ENCODE measurements around the gene BRD7. TPM values are rescaled to one million over a fixed set of nuclear protein-coding genes. Genes with fewer than 3 reads are reported as not detected.
A peak's percentile ranks its signal among the peaks of the same experiment; 100 is the strongest.

Gene BRD7
- 33.2 and 64.4 TPM in 2 replicates for total RNA-seq

DNA sequence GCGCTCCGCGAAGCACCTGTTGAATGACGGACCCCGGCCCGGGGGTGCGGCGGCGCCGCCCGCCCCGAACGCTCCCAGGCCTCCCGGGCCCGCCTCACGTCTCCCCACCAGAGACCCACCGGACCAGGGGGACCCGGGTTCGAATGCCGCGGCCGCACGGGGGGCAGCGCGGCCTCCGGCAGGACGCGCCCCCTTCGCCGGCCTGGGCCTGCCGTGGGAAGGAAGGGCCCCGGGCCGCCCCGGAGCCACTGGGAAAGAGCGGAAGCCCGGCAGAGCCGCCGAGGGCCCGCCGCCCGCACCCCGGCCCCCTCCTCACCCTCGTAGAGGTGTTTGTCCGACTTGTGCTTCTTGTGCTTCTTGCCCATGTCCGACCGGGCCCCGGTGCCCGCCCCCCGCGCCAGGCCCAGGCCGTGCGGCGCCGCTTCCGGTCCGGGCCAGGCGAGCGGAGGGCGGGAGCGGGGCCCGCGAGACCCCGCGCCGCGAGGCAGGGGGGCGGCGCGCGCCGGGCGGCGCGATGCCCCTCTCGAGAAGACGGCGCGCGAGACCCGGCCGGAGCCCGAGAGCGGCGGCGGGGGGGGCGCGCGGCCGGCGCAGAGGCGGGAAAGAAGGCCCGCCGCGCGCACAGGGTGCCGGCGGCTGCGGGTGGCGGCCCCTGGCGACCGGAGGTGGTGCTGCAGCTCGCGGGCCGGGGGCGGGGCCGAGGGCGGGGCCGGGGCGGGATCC, at the start of gene BRD7:
BRD7 (minus strand) TSS at position 579 of the 723 bp plus-strand sequence; CDS start at position 365, 214 bp downstream.
- DNase-seq (ENCODE audit: low read depth) = no peak
- no peak for FAIRE-seq
- Histone ChIP-seq H3K27me3 (ENCODE audit: control insufficient read depth, insufficient read depth, low read length) (no peaks in the 10 kb centered on the region), H3K4me3 (ENCODE audit: low read depth, low read length) (peak within 1 kb of the TSS; percentile 61), H3K36me3 (ENCODE audit: control insufficient read depth, insufficient read depth, low read length) (peaks cover 6% of the 10 kb centered on the region)
- TF ChIP-seq, protein P1, sequence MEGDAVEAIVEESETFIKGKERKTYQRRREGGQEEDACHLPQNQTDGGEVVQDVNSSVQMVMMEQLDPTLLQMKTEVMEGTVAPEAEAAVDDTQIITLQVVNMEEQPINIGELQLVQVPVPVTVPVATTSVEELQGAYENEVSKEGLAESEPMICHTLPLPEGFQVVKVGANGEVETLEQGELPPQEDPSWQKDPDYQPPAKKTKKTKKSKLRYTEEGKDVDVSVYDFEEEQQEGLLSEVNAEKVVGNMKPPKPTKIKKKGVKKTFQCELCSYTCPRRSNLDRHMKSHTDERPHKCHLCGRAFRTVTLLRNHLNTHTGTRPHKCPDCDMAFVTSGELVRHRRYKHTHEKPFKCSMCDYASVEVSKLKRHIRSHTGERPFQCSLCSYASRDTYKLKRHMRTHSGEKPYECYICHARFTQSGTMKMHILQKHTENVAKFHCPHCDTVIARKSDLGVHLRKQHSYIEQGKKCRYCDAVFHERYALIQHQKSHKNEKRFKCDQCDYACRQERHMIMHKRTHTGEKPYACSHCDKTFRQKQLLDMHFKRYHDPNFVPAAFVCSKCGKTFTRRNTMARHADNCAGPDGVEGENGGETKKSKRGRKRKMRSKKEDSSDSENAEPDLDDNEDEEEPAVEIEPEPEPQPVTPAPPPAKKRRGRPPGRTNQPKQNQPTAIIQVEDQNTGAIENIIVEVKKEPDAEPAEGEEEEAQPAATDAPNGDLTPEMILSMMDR (IDR thresholded peaks at IDR 0.05; ENCODE audit: insufficient read depth, low read length, severe bottlenecking) = peak; percentile 42

DNA sequence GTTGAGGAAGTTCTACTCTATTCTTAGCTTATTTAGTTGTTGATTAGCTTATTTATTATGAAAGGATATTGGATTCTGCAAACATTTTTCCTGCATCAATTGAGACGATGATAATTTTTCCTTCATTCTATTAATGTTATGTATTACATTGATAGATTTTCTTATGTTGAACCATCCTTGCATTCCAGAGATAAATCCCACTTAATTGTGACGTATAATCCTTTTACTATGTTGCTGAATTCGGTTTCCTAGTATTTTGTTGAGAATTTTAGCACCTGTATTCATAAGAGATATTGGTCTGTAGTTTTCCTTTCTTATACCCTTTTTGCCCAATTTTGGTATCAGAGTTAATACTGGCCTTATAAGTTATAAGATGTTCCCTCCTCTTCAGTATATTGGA, 47.6 kb upstream of the BRD7 start:
- Histone ChIP-seq H3K36me3 (ENCODE audit: control insufficient read depth, insufficient read depth, low read length) (no peaks in the 10 kb centered on the region), H3K27me3 (ENCODE audit: control insufficient read depth, insufficient read depth, low read length) (no peaks in the 10 kb centered on the region), H3K4me3 (ENCODE audit: low read depth, low read length) (no peak overlapping the region)
- no peak for FAIRE-seq
- TF ChIP-seq, protein P1 (IDR thresholded peaks at IDR 0.05; ENCODE audit: insufficient read depth, low read length, severe bottlenecking) = no peak
- DNase-seq (ENCODE audit: low read depth) = no peak

DNA sequence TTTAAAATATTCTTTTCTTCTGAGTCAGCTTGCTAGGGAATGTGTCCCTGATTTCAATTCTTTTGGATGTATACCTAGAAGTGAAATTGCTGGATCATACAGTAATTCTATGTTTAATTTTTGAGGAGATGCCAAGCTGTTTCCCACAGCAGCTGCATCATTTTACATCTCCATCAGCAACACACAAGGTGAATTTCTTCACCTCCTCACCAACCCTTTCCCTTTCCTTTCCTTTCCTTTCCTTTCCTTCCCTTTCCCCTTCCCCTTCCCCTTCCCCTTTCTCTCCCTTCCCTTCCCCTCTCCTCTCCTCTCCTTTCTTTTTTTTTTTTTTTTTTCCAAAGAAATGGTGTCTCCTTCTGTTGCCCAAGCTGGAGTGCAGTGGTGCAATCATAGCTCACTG, 45.4 kb upstream of the BRD7 start:
- no peak for FAIRE-seq
- Histone ChIP-seq H3K36me3 (ENCODE audit: control insufficient read depth, insufficient read depth, low read length) (no peaks in the 10 kb centered on the region), H3K27me3 (ENCODE audit: control insufficient read depth, insufficient read depth, low read length) (no peaks in the 10 kb centered on the region), H3K4me3 (ENCODE audit: low read depth, low read length) (no peak overlapping the region)
- TF ChIP-seq, protein P1 (IDR thresholded peaks at IDR 0.05; ENCODE audit: insufficient read depth, low read length, severe bottlenecking) = no peak
- no peak for DNase-seq (ENCODE audit: low read depth)

DNA sequence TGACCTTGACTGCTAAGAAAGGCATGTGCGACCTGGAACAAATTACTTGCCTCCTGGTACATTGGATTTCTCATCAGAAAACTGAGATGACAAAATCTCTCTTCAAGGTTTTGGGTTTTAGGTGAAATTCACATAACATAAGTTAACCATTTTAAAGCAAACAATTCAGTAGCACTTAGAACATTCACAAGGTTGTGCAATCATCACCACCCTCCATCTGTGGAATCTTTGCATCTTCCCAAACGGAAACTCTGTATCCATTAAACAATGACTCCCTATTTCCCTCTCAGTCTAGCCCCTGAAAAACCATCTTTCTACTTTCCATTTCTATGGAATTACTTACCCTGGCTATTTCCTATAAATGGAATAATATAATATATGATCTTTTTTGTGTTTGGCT, 42.2 kb upstream of the BRD7 start:
- FAIRE-seq = no peak
- TF ChIP-seq, protein P1 (IDR thresholded peaks at IDR 0.05; ENCODE audit: insufficient read depth, low read length, severe bottlenecking) = no peak

DNA sequence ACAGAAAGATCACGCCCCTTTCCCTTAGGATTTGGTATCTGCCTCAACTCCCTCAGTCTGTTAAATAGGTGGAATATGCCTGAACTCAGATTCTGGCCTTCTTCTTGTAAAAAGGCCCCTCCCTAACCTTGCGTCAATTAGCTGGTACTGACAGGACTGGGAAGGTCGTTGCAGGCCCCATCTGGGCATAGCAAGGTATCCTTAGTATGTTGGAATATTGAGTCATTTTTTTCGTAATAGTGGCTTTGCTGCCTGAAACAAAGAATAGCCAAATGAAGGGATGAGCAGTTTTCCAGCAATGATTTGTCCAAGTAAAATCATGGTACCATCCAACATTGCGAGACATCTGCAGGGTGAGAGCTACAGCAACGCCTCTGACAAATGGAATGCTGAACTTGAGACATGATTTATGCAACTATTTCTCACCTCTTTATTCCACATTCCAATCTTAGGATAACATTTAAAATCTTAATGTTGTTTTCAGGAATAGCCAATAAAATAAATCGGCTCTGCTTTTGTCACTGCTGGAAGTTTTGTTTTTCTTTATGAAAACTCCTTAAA, 39.3 kb upstream of the BRD7 start:
- no peak overlapping the region for H3K4me3 ChIP-seq (ENCODE audit: low read depth, low read length)
- DNase-seq (ENCODE audit: low read depth) (no peak), FAIRE-seq (no peak)
- H3K27me3 ChIP-seq (ENCODE audit: control insufficient read depth, insufficient read depth, low read length) = no peaks in the 10 kb centered on the region
- TF ChIP-seq, protein P1 (IDR thresholded peaks at IDR 0.05; ENCODE audit: insufficient read depth, low read length, severe bottlenecking) = no peak
- no peaks in the 10 kb centered on the region for H3K36me3 ChIP-seq (ENCODE audit: control insufficient read depth, insufficient read depth, low read length)

More for the DNA sequence above, 42.2 kb upstream of the BRD7 start:
- Histone ChIP-seq H3K27me3 (ENCODE audit: control insufficient read depth, insufficient read depth, low read length) (no peaks in the 10 kb centered on the region), H3K4me3 (ENCODE audit: low read depth, low read length) (no peak overlapping the region), H3K36me3 (ENCODE audit: control insufficient read depth, insufficient read depth, low read length) (no peaks in the 10 kb centered on the region)
- no peak for DNase-seq (ENCODE audit: low read depth)
